GM19468 (cell line): ENCODE results near the gene PCNX1.
"Not testable (repeated sequence)": the region's sequence is repeated elsewhere in the genome, so short reads cannot be mapped to it uniquely, and the experiment has no call there.

Source experiments
- ATAC-seq: cut with Tn5 transposase; IDR thresholded peaks from one replicate; pipeline ENCODE4 v1.9.1; 2021; ENCODE audit warnings: mild to moderate bottlenecking, moderate library complexity, moderate number of reproducible peaks; ENCODE audit not compliant: unreplicated experiment; ENCODE audit errors: extremely low read depth

PCNX1 gene

GRCh38 chr14:71115306-71115705 is 208.0 kb downstream of the PCNX1 start:
- ATAC-seq, result no peak

DNA sequence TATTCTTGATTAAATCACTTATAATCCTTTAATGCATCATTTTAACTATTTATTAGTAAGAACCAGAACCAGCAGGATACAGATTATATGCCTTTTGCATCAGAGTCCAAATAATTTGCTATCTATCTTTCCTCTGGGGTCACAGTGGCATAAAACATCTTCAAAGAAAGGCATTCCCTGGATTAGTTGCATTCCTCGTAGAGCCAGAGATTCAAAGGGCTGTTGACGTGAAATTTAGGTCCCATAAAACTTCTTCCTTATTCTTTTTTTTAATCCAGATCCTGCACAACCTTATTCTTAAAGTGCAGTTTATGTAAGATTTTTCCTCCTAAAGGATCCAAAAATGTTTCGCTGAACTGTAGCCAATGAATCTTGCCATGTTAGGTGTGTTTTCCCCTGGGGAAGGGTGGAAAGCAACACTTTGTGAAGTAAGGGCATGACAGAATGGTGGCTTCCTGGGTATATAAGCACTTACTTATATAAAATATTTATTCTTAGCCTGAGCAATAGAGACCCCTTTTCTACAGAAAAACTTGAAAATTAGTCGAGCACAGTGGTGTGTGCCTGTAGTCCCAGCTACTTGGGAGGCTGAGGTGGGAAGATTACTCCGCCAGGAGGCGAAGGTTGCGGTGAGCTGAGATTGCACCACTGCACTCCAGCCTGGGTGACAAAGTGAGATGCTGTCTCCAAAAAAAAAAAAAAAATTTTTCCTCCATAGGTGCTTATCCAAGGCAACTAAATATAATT is 208.7 kb downstream of the PCNX1 start:
- no peak for ATAC-seq

- ATAC-seq, result no peak
Observed at GRCh38 chr14:71116568-71117122, 209.4 kb downstream of the PCNX1 start.

- no peak for ATAC-seq
Observed at GRCh38 chr14:71117839-71118743, 210.8 kb downstream of the PCNX1 start.

DNA sequence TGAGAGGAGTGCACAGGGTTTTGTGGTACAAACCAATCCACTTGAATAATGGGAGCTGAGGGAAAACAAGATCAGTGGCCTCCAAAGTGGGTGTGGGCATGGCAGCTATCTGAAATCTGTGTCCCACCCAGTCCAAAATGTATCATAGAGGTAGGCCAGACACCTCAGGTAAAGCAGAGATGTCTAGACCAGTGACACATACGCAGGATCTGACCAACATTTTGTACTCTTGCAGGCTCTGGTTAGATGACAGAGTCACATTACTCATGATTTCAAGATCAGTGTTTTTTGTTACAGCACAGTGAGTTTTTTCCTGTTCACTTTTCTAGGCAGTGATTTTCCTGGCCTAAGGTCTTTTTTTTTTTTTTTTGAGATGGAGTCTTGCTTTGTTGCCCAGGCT is 211.8 kb downstream of the PCNX1 start:
- ATAC-seq, result no peak

DNA sequence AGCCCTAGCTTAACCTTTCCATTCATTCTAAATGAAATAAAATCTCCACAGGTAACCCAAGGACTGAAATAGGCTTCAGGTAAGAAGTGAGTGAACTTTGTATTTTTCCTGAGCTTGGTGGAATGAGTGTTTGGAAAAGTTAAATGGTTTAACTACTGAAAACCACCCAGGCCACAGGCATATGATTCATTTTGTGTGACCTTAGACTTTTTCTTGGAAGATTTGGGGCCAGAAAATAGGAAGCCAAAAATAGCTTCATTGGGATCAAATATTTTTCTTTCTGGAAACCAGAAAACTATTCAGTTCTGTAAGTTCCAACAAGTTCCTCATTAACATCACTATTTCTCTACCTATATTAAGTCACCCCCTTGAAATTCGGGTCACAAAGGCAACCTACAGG is 212.6 kb downstream of the PCNX1 start:
- no peak for ATAC-seq

DNA sequence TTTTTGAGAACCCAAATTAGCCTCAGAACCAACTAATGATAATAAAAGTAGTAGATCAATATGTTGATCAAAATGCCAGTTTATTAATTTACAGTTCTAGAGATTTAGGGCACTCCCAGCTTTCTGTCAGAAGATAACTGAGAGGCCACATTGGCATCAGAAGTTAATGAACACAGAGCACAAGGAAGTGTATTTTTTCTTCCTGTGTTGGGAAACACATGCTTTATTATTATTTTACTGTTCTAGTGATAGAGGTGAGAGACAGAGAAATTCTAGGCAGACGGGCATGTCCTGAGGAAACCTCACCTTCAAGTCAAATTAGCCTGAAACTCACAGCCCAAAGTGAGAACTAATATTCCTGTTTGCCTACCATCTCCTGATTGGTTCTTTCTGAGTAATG is 213.7 kb downstream of the PCNX1 start:
- no peak for ATAC-seq

DNA sequence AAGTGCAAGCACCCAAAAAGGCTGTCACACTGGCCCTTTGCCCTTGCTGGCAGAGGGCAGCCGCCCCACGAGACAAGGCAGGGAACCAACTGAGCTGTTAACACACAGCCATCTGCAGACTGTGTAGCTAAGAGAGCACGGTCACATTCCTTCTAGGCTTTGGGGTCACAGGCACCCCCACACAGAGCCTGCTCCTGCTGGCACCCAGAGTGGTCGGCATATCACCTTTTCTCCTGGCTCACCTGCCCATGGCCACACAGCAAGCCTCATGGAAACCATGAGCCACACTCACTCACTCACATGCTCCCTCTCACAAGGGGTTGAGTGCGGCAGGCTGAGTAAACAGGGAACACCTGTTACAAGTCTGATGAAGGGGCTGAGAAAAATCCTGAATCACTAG is 214.5 kb downstream of the PCNX1 start:
- ATAC-seq, result no peak

DNA sequence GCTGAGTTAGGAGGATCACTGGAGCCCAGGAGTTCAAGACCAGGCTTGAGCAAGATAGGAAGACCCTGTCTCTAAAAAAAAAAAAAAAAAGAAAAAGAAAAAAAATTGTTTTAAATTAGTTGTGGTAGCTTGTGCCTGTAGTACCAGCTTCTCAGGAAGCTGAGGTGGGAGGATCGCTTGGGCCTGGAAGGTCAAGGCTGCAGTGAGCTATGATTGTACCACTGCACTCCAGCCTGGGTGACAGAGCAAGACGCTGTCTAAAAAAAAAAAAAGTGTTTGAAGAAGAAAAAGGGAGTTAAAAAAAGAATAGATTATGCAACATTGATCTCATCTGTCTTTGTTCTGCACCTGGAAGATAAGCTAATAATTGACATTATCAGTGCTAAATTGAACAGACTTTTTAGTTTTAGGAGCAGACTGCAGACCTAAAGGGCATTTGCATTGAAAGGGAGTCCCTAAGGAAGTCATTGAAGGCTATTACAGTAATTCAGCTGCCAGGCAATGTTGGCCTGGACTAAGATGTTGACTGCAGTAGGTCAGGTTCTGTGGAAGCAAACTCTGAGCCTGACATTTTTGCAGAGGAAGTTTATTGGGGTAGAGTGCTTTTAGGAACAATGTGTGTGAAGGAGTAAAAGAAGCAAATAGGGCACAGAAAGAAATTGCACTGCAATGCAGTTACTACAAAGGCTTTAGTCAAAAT is 215.8 kb downstream of the PCNX1 start:
- no peak for ATAC-seq

DNA sequence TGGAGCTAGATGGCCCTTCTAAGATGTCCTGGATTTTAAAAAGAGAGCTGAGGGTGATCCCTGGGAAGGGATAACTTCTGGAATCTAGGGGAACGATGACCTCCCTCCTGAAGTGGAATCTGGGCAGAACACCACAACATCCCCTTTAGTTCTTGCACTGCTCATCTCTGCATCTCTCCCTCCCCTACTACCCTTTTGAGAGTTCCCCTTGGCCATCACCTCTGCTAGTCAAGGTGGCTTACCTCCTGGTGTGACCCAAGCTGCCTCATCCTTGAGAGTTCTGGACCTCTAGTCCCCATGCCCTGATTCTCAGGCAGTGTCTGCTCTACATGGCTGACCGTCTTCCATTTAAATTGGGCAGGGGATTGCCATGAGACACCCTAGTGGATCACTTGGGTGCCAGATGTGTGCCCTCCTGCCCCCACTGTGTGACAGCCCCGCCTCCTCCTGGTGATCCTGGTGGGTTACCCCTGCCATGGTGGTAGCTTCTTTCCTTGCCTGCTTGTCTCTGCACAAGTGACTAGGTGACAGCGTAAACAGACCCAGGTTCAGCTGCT is 216.4 kb downstream of the PCNX1 start:
- no peak for ATAC-seq

DNA sequence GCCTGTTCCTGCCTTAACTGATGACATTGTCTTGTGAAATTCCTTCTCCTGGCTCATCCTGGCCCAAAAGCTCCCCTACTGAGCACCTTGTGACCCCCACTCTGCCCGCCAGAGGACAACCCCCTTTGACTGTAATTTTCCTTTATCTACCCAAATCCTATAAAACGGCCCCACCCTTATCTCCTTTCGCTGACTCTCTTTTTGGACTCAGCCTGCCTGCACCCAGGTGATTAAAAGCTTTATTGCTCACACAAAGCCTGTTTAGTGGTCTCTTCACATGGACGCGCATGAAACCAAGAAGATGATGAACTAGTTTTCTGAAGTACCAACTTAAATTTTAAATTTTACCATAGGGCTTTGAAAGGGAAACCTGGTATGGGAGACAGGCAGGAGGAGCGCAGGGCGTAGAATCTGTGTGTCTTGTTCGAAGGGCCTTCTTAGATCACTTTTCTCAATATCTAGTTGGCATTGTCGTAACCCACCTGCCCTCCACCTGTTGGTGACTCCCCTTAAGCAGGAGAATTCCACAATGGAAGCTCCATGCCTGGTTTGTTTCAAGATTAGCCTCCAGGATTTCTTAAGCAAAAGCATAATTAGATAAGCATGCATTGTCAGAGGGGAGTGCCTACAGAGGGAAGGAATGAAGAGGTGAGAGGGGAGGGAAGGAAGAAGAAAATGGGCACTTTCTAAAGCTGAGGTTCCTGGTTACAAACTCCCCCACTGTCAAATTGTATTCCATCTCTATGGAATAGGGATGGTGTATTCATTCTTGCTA is 222.6 kb downstream of the PCNX1 start:
- ATAC-seq, result not testable (repeated sequence)

DNA sequence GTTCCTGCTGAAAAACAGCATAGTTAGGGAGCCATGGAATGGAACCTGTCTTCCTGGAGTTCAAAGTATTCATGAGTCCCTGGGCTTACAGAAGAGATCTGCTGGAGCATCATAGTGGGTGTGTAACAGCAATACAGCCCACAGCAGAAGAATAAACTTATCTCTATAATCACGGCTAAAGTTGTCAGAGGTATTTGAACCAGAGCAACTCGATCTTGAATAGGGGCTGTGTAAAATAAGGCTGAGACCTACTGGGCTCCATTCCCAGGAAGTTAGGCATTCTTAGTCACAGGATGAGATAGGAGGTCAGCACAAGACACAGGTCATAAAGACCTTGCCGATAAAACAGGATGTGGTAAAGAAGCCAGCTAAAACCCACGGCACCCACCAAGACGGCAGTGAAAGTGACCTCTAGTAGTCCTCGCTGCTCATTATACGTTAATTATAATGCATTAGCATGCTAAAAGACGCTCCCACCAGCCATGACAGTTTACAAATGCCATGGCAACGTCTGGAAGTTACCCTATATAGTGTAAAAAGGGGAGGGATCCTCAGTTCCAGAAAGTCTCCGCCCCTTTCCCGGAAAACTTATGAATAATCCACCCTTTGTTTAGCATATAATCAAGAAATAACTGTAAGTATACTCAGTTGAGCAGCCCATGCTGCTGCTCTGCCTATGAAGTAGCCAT is 223.4 kb downstream of the PCNX1 start:
- no peak for ATAC-seq

DNA sequence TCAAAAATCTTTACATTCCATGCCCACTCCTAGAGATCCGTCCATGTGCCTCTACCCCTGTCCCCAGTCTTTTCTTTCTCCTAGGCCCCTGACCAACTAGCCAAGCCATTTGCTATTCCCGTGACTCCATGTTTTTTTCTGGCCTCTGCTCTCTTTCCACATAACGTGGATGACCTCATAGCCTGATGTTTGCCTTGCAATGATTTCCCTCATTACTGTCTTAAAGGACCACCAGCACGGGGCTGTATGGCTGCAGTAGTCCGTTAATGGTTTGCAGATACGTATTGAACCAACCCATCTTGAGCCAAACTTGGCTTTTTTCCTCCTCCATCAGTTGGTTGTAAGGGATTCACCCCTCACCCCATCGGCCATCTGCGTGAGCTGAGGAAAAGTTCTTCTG is 226.0 kb downstream of the PCNX1 start:
- no peak for ATAC-seq

GRCh38 chr14:71135496-71135895 is 228.2 kb downstream of the PCNX1 start:
- ATAC-seq, result no peak

DNA sequence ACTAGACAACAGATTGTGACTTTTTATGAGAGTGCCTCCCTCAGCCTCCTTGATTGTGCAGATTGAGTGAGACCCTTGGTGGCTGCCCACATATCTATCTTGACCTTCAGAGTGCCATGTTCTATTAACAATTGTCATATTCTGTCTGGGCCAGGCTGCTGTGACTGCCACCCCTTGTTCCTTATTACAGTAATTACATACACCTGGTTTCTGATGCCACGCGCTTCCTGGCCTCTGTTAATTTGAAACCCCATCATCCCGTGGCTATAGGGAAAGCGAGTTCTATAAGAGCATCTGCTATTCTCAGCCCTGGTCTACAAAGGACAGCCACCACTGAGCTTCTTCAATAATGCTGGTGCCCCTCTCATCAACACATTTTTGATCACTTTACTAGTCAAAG is 228.7 kb downstream of the PCNX1 start:
- no peak for ATAC-seq

DNA sequence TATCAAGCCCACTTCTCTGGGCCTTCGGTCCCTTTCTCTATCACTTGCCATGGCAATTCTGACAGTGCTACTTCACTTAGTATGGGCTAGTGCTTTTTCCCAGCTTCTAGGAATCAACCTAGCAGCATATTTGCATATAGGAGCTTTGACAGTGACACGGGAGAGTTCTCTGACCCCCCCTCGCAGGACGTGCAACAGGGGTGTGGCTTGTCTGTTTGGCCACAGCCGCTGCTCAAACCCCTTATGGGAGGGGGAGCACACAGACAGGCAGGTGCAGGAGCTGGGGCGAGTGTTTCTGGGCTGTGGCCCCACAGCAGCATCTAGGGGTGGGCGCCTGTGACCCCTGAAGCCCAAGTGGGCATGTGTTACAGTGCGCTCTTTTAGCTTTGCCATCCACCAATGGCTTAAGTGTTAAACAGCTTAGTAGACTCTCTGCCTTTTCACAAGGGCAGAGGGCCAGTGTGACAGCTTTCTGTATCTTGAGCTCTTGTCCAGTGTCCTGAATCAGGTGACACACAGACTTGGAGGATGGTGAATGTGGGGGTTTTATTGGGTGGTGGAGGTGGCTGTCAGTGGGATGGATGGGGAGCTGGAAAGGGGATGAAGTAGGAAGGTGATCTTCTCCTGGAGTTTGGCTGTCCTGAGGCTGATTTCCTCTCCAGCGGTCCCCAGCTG is 229.3 kb downstream of the PCNX1 start:
- ATAC-seq, result no peak

GRCh38 chr14:71137536-71138447 is 230.5 kb downstream of the PCNX1 start:
- no peak for ATAC-seq
